Peyer's patch (tissue), 4 donors: ENCODE measurements around the gene FAM78A.

Source experiments
- POLR2A ChIP-seq, 2 donors: fragments of 450-650 bp; IDR thresholded peaks; one replicate each; pipeline ENCODE4 v1.5.1; 2017; ENCODE audit warnings: antibody characterized with exemption in 2 of 2, mild to moderate bottlenecking in 2 of 2, moderate library complexity in 2 of 2
- TF ChIP-seq, protein P1 (sequence below), 6 experiments: fragments of 450-650 bp in 4 of 6; fragments of 200-600 bp in 2 of 6; sonication (generic) in 1 of 6; IDR thresholded peaks; one replicate each; pipeline ENCODE4 v1.5.1; 2017 to 2019; ENCODE audit warnings: antibody characterized with exemption in 6 of 6, mild to moderate bottlenecking in 3 of 6, moderate library complexity in 1 of 6

DNA sequence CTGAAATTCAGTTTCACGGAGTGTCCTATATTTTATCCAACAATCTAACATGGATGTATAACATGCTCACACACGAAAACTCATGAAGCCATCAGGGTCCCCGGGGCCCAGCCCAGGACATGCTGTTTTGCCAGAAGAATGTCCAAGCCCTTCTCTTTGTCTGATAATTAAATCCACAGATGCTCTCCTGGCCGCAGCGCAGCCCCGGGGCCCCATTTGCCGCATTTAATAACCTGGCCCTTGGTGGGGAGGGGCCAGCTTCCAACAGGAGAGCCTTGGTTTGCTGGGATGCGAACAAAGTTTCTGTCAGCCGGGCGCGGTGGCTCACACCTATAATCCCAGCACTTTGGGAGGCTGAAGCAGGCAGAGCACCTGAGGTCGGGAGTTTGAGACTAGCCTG is 43.2 kb upstream of the FAM78A start:
- no peak for TF ChIP-seq POLR2A (IDR thresholded peaks at IDR 0.05)
- TF ChIP-seq, protein P1, sequence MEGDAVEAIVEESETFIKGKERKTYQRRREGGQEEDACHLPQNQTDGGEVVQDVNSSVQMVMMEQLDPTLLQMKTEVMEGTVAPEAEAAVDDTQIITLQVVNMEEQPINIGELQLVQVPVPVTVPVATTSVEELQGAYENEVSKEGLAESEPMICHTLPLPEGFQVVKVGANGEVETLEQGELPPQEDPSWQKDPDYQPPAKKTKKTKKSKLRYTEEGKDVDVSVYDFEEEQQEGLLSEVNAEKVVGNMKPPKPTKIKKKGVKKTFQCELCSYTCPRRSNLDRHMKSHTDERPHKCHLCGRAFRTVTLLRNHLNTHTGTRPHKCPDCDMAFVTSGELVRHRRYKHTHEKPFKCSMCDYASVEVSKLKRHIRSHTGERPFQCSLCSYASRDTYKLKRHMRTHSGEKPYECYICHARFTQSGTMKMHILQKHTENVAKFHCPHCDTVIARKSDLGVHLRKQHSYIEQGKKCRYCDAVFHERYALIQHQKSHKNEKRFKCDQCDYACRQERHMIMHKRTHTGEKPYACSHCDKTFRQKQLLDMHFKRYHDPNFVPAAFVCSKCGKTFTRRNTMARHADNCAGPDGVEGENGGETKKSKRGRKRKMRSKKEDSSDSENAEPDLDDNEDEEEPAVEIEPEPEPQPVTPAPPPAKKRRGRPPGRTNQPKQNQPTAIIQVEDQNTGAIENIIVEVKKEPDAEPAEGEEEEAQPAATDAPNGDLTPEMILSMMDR (IDR thresholded peaks at IDR 0.05), result no peak
